CD4-positive, alpha-beta T cell treated with Interleukin-1 beta for 1 hour (primary cell): ENCODE measurements around the gene NTNG1.
"Not testable (repeated sequence)": the region's sequence is repeated elsewhere in the genome, so short reads cannot be mapped to it uniquely, and the experiment has no call there.

ENCODE experiments used
- DNase-seq, 2 donors: peaks; one replicate each; pipeline ENCODE4 v3.0.0-alpha.2; 2020 to 2022

The NTNG1 gene

DNA sequence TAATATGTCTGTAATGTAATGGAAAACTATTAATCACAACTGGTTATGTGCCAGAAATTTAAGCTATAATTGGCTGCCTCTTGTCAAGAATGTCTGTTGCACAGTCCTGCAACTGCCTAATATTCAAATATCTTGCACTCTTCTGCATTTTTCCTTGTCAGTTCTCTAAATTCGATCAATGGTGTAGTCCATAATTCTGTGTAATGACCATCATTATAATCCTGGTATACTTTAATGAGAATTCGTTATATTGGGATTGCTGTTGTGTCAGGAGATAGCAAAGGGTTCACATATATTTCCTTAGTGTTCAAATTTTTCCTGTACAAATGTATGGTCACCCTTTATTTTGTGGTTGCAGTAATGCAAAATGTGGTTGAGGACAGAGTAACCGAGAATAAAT lies 4.8 kb downstream of the NTNG1 start:
- DNase-seq = no peak

DNA sequence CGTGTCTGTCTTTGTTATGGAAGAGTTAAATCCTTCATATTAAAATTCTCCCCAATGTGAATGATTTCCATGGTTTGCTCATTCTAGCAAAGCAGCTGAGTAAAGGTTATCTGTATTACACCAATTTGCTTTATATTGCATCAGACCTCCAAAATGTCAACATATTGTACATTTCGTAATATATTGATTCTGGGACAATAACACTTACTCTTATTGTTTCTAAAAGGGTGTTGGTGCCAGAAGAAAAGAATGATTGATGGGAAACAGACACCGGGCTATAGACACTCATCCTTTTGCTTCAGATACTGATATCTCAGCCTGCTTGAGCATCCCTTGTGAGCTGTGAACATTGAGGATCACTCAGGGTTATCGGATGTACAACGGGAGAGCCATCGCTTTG lies 7.0 kb downstream of the NTNG1 start:
- no peak for DNase-seq

DNA sequence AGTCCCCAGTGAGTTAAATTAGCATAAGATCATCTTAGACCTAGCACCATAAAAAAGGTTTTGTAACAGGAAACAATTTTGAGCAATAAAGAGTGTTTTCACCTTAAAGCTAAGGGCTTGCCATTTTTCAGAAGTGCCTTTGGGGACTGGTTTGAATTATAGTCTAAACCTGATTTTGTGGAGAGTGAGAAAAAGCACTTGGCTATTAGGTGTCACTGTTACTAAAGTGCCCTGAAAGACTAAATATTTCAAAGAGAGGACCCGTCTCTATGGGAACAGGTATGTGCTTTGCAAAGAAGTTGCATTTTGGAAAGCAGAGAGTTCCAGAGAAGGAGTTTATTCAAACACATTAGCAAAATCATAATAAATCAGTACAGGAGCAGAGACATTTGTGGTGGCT lies 9.1 kb downstream of the NTNG1 start:
- DNase-seq = no peak

DNA sequence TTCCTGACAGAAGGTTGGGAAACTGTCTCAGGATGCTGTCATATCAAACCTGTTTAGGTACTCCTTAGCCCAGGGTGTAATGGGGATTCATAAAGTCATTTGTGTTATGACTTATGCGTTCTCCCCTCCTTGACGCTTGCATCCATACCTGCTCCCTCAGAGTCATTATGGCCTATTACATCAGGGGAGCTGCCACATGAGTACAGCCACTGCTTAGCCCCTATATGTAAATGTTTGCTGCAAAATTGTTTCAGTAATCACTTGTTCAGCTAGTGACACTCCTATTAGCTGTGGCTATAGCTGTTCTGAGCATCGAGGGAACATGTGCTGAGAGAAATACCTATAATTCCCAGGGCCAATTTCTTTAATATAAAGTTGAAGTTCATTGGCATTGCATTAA lies 10.5 kb downstream of the NTNG1 start:
- DNase-seq = no peak

DNA sequence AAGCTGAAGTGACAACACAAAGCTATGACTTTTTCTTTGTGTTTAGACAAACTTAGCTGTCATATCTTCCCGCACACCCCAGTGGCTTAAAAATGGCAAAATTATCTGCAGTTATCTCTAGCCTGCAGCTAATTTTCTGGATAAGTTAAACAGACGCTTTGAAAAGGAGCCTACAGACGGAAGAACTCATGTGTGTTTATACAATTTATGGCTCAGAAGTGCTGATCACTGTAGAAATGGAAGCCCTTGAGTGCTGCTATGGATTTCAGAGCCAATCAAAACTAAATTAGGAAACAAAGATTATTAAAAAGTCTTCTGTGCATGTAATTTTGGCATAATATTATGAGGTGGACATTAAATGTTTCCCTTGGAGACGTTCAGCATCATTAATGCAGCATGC lies 11.6 kb downstream of the NTNG1 start:
- DNase-seq = no peak

DNA sequence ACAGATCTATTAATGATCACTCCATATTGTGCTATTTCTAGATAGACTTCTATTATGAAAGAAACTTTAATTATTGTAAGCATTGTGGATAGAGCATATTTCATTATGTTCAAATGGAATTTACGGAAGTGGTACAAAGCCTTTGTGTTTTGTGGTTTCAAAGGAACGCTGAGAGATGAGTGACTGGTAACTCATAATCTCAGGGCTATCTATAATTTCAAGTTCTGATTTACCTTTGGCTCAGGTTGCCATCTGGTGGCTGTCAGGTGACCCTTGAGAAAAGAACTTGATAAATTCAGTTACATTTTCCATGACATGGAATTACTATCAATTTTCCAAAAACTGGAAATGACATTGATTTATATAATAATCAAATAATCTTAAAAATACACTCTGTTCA lies 12.2 kb downstream of the NTNG1 start:
- DNase-seq = no peak

DNA sequence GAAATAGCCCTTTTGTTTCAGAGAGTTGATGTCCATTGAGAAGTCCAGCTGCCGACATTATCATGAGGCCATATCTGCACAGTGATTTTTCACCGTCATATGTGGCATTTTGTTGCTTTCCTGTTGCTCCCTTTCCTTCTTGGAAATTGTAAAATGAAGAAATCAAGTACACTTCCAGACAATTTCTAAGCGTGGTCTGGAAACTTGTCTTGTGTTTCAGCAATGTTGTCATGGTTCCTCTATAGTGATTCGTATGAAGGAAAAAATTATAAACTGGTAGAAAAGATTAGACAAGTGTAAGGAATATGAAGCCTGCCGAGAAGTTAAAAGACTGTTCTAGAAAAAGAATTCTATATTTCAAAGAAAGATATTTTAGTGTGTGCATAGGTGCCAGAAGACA lies 17.7 kb downstream of the NTNG1 start:
- DNase-seq = no peak

DNA sequence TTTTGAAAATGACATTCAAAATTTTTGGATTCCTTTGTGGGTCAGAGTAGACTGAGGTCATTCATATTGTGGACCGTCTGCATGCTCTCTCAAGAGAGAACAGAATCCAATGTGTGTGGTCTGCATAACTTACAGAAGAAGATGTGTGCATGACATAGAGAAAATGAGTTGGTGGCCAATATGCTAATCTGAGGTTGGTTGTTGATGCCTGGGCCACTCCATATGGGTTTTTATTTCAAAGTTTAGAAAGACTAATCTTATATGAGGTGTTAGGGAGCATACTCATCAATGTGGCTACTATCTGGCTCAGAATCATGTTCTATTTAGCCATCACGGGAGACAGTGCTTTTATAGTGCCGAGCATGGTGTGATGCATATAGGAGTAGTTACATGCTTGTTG lies 18.2 kb downstream of the NTNG1 start:
- DNase-seq = no peak

DNA sequence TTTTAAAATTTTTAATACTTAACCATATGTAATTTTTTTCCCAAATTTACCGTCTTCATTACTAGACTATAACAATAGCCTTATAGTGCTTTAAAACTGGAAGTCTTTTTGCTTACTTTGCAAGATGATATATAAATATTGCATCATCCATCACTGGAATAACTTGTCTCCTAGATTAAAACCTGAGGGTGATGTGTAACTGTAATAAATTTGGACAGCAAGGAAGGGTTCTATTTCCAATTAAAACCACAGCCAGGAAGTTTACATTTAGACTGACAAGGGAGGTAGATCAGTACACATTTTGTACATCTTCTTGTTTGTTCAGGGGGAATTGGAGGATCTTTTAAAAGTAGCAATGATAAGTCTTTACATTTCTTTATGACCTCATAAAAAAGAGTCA lies 21.9 kb downstream of the NTNG1 start:
- DNase-seq = no peak

DNA sequence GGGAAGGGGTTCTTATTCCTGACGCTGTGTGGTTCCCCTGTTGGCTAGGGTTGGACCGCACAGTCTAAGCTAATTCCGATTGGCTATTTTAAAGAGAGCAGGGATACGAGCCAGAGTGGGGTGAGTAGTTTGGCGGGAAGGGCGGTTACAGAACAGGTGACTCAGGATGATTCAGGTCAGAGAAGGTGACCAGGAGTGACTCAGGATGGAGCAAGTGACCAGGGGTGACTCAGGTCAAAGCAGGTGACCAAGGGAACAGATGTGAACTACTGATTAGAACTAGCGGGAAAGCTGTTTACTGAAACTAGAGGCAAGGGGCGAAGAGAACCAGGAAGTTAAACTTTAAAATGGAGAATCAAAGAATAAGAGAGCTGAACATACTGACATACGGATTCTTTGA lies 24.1 kb downstream of the NTNG1 start:
- not testable (repeated sequence) for DNase-seq

DNA sequence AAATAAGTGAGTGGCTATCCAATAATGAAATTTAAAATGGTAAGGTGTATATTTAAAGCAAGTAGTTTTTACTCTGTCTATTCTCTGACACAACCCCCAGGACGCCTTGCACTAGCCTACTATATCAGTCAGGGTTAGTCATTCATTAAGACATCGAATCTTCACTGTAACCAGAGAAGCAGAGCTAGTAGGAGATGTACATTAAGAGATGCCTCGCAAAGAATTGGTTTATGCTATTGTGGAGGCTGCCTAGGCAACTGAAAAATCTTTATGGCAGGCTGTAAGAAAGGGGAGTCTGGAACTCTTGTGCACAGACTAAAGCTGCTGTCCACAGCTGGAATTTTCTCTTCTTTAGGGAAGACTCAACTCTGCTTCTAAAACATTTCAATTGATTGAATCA lies 28.8 kb downstream of the NTNG1 start:
- no peak for DNase-seq

DNA sequence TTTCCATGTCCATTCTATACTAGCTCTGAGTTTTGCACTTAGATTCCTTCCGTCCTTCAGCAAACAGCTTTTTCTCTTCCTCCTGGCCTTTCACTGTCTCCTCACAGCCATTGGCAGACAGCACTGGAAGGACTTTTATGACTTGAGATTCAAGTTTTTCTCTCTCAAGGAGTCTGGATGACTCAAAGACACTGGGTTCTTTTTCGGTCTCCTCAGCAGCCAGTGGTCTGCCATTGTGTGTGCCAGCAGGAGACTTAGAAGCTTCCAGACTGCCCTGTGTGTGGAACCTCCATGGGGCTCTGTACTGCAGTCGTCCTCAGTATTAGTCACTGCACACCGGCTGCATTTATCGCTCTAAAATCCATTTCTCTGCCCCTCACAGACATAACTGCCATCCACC lies 30.5 kb downstream of the NTNG1 start:
- no peak for DNase-seq

DNA sequence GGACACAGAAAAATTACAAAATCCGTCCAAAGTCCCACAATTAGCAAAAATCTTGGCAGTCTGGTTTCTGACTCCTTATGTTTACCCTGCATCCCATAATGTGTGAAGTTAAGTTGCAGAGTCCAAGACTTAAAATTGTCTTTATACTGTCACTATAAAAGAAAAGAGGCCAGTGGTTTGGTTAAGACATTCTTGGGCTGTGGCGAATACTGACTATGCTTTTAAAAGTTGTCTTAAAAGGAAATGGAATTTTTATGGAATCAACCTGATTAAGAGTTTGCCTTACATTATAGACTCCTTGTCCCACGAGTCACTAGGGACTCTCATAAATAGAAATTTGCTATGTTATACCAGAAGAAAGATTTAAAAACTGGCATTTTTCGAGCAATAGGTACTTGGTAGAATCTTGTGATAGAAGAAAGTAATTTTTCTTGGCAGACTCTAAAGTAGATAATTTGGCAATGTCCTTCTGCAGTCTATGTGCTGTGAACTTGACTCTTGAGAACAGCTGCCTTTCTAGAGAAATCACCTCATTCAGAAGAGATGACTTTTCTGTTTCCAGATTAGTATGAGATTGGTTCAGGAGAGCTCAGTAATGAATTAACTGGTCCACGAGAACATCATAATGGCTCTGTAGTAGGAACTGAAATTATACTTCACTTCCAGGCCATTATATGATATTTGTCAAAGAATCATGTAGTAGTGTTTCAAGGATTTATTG lies 31.8 kb downstream of the NTNG1 start:
- no peak for DNase-seq

DNA sequence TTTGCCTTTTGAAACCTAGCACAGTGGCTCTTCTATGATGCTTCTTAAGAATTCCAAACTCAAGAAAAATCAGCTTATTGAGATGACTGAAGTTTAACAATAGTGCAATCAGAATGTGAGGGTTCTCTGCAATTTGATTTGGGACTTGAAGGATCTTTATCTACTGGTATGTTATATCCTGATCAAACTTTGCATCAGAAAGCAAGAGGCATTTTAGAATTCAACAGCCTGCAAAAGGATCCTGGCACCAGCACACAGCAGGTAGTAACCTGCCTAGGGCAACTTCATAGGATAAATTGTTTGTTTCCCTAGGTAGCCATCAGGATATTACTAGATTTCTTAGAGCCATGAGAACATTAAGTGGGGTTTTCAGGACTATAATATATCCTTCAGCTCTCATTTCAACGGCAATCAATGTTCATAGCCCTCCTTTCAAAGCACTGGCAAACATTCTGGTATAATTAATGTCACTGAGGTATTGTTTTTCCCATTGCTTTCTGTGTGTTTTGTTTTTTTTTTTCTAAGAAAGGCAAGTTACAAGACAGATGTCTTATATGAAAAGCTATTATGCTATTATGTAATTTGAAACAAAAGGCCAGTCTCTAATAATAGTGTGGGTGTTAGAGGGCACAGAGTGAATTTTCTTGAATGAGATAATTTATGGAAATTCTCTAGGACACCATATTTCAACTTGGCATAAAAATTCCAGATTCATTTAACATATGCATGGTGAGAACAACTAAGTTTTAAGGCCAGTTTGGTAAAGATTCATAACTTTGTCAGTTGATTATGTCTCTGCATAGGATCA lies 34.5 kb downstream of the NTNG1 start:
- no peak for DNase-seq

DNA sequence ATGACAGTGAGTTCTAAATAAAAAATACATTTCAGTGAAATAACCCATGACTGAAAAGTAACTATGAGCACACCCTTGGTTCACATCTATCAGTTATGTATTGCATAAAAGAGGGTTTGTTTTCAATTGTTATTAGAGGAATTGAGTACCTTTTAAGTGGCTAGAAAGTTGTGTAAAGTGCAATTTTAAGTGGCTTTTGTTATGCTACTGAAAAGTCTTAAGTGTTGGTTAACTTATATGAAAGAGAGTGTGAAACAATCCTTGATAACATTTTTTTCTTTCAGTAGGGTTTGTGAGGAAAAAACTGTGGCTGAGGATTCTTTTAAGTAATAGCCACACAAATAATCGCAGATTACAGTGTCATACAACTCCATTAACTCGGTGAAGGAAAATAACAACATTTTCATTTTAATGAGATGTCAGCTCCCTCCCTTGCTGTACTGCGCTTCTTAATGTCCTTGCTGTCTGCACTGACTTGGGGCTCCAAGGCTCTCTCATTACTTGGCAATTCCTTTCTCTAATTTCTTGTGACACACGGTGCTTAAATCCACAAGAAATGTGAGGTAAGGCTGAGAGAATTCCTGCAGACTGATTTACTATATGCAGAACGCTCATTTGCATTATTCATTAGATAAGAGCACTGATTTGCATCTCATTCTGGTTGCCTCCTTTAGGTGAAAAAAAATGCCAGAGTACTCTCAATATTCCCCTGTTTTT lies 40.6 kb downstream of the NTNG1 start:
- DNase-seq = no peak

DNA sequence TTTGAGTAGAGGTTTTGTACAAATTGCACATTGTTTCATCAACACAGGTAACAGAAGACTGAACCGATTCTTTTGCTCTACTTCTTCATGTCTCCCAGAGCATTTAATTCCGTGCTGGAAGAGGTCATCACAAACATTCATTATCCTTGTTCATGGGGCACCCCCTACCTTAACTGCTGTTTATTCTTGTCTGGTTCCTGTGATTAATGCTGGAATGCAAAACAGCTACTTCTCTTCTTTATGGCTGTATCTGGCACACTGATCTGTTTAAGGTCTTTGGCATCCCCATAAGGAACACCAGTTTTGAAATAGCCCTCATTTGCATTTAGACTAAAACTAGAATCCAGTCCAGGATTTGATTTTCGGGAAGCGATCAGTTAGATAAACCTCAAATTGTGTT lies 42.2 kb downstream of the NTNG1 start:
- DNase-seq = no peak

DNA sequence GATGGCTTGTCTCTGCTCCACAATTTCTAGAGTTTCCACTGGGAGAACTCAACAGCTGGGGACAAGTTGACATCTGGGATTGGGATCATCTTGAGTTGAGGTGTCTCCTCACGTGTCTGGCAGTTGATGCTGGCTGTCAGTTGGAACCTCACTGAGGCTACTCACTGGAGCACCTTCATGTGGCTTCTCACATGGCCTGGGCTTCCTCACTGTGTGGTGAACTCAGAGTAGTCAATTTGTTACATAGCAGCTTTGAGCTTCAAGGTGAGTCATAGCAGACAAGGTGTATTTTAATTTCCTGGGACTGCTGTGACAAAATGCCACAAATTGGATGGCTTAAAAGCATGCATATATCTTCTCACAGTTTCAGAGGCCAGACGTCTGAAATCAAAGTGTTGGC lies 44.0 kb downstream of the NTNG1 start:
- DNase-seq = no peak

DNA sequence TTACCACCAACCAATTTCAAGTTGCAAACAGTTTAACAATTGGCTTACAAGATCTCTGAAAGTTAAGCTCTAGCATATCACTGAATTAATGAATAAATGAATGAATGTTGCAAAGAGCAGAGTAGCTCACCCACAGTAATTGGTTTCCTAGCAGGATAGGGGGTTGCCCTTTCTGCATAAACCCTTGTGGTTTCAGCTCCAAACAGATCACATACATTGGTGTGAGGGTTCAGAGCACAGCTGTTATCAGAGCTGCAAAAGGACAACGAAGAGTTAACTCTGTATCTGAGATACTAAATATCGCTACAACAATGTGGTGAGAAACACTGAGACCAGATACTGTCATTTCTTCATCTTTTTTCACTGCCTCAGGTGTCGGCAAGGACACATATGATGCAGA lies 46.6 kb downstream of the NTNG1 start:
- DNase-seq = no peak

DNA sequence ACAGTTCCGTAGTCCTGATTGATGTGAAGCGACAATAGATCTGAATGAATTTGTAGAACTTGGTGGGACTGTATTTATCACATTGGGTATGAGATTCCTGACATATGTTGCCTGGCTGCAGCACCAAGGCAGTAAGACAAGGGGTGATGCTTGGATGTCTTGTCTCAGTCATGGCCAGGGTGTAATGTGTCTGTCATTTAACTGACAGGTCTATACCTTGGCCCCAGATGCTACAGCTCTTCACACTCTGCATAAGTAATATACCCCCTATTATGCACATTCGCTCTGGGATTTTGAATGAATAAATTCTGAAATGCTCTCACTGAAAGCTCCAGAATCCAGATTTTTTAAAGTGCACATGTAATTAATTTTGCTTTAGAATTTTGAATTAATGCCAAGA lies 47.3 kb downstream of the NTNG1 start:
- DNase-seq = no peak

DNA sequence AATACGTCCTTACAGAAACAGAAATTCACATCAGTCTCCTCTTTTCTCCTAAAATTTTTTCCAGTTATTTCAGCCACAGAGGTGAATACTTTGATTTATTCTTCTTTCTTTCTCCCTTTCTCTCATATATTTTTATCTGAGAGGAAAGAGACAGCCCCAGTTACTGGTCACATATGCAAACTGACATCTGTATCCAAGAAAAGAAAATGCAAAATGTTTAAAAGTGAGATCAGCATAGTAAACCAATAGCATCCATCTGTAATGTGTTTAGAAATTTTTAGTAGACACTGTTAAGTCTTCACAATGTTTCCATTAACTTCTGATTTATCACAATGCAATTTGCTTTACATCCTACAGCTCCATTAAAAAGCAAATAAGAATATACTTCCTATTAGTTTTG lies 53.5 kb downstream of the NTNG1 start:
- no peak for DNase-seq

DNA sequence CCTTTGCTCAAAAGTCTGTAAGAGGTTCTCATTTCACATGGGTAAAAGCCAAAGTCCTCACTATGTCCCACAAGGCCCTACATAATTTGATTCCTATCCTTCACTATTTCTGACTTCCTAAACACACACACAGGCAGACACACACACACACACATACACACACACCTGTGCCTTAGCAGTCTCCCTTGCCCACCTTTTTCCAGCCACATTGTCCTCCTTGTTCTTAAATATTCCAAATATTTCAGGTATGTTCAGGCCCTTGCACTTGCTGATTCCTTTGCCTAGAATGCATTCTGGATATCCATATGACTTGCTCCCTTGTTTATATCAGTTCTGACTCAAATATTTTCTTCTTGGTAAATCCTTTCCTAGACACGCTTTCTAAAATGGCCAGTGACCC lies 54.6 kb downstream of the NTNG1 start:
- DNase-seq = no peak

DNA sequence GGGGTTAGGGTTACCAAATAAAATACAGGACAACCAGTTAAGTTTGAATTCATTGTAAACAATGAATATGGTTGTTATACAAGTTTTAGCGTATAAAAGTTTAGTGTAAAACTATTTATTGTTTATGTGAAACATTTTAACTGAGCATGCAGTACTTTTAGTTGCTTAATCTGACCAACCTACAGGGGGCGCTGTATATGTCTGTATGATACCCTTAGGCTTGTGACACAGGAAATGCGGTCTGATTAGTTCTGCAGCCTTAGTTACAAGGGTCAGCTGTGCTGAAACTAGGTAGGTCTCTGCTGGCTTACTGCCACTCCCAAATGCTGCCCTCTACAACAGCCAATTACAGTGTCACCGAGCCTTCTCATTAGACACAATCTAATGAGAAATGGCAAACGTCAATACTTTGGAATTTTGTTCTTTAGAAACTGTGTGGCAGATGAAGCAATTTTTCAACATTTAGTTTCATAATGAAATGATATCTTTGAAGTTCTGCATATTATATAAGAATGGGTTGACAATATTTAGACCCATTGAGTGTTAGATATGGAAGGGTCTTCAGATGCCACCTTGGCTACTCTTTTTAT lies 56.2 kb downstream of the NTNG1 start:
- no peak for DNase-seq

DNA sequence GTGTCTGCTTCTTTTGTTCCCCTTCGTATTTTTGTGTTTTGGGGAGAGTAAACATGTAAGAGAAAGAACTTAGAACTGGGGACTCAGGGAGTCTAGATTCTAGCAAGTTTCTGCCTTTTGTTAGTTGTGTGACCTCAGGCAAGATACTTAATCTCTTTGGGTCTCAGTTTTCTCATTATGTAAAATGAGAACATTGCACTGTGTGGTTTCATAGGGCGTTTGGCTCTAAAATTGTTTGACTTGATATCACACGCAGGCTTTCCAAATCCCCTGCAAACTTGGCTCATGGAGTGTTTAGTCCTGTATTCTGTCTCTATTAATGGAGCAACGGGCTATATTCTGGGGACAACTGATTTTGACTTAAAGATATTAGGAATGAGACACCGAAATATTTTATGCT lies 57.7 kb downstream of the NTNG1 start:
- DNase-seq = no peak

DNA sequence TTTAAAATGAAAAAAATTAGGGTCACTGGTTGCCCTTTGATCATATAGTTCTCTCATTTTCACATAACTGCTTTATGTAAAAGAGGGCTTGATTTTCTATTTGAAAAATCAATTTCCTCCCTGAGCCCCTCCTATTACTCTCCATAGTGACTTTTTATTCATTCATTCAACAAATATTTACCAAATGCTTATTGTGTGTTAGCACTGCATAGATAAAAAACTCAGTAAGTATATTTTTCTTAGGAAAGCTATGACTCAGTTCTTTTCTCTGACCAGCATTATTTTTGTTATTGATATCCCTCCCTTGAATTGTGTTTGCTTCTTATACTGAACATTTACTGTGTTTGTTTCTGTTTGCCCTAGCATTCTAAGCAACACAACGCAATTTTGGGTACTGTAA lies 59.8 kb downstream of the NTNG1 start:
- DNase-seq = no peak
